GM12801 (cell line): ENCODE measurements around the gene PALM.

Experiments
- CTCF ChIP-seq: IDR thresholded peaks from one replicate; pipeline ENCODE4 v1.5.1; 2011; ENCODE audit warnings: control low read depth; ENCODE audit not compliant: insufficient read length; ENCODE audit errors: extremely low read depth

PALM gene

GRCh38 chr19:757811-758668, 49.3 kb downstream of the PALM start:
- no peak for TF ChIP-seq CTCF

- no peak for TF ChIP-seq CTCF
Measured at GRCh38 chr19:763181-763580, 54.4 kb downstream of the PALM start.

- no peak for TF ChIP-seq CTCF
Measured at GRCh38 chr19:763869-764268, 55.1 kb downstream of the PALM start.

- no peak for TF ChIP-seq CTCF
Measured at GRCh38 chr19:764301-764700, 55.6 kb downstream of the PALM start.

- no peak for TF ChIP-seq CTCF
Measured at GRCh38 chr19:765179-765738, 56.5 kb downstream of the PALM start.

- TF ChIP-seq CTCF: no peak
Measured at GRCh38 chr19:768424-768823, 59.7 kb downstream of the PALM start.

GRCh38 chr19:769616-770015, 60.9 kb downstream of the PALM start:
- TF ChIP-seq CTCF: no peak
